Trophoblast cell (in vitro differentiated cells and primary cell): Measurements from ENCODE around the gene MACROD2.

Experiments
- DNase-seq, 2 donors: peaks; one replicate each; pipeline ENCODE4 v3.0.0-alpha.2; 2016
- H2AFZ ChIP-seq: 2 replicates; pipeline ENCODE4 v1.6.1; 2013; ENCODE audit warnings: low read length, moderate library complexity, mild to moderate bottlenecking; ENCODE audit not compliant: insufficient read depth, poor library complexity
- H2AK5ac ChIP-seq: 2 replicates; pipeline ENCODE4 v1.6.1; 2013; ENCODE audit warnings: mild to moderate bottlenecking, low read length
- H2BK120ac ChIP-seq: 2 replicates; pipeline ENCODE4 v1.6.1; 2013; ENCODE audit warnings: low read length, mild to moderate bottlenecking, moderate library complexity; ENCODE audit not compliant: insufficient read depth, poor library complexity
- H2BK12ac ChIP-seq: 2 replicates; pipeline ENCODE4 v1.6.1; 2013; ENCODE audit warnings: mild to moderate bottlenecking, low read length, moderate library complexity
- H2BK5ac ChIP-seq: 2 replicates; pipeline ENCODE4 v1.6.1; 2013; ENCODE audit warnings: low read length, low read depth, moderate library complexity, mild to moderate bottlenecking; ENCODE audit not compliant: poor library complexity
- H3K14ac ChIP-seq: 2 replicates; pipeline ENCODE4 v1.6.1; 2013; ENCODE audit warnings: mild to moderate bottlenecking, low read length
- H3K18ac ChIP-seq: 2 replicates; pipeline ENCODE4 v1.6.1; 2013; ENCODE audit warnings: mild to moderate bottlenecking, low read length
- H3K23ac ChIP-seq: 2 replicates; pipeline ENCODE4 v1.6.1; 2013; ENCODE audit warnings: low read length
- H3K27ac ChIP-seq: 2 replicates; pipeline ENCODE4 v1.5.1; 2013; ENCODE audit warnings: low read depth, mild to moderate bottlenecking, inconsistent platforms, low read length, moderate library complexity
- H3K27me3 ChIP-seq: 2 replicates; pipeline ENCODE4 v1.6.1; 2013; ENCODE audit warnings: inconsistent platforms, mild to moderate bottlenecking, low read length, moderate library complexity; ENCODE audit not compliant: insufficient read depth
- H3K36me3 ChIP-seq, 2 experiments: 1 replicate in 1 of 2; 2 replicates in 1 of 2; pipeline ENCODE4 v1.6.1; 2013; ENCODE audit warnings: low read length in 2 of 2, mild to moderate bottlenecking in 2 of 2, moderate library complexity in 1 of 2; ENCODE audit not compliant: insufficient read depth in 2 of 2, control insufficient read depth in 1 of 2
- H3K4ac ChIP-seq: 2 replicates; pipeline ENCODE4 v1.6.1; 2013; ENCODE audit warnings: low read depth, mild to moderate bottlenecking, low read length, moderate library complexity
- H3K4me1 ChIP-seq, 2 experiments: 1 replicate in 1 of 2; 2 replicates in 1 of 2; pipeline ENCODE4 v1.6.1; 2013; ENCODE audit warnings: low read length in 2 of 2, mild to moderate bottlenecking in 2 of 2, moderate library complexity in 1 of 2; ENCODE audit not compliant: insufficient read depth in 2 of 2, control insufficient read depth in 1 of 2
- H3K4me2 ChIP-seq: 2 replicates; pipeline ENCODE4 v1.6.1; 2013; ENCODE audit warnings: inconsistent platforms, mild to moderate bottlenecking, low read length, moderate library complexity
- H3K4me3 ChIP-seq: 2 replicates; pipeline ENCODE4 v1.5.1; 2013; ENCODE audit warnings: mild to moderate bottlenecking, low read depth, low read length, inconsistent platforms
- H3K79me1 ChIP-seq: one replicate; pipeline ENCODE4 v1.6.1; 2013; ENCODE audit warnings: low read length
- H3K79me2 ChIP-seq: 2 replicates; pipeline ENCODE4 v1.6.1; 2013; ENCODE audit warnings: low read length, mild to moderate bottlenecking; ENCODE audit not compliant: control insufficient read depth, insufficient read depth, poor library complexity
- H3K9ac ChIP-seq: 2 replicates; pipeline ENCODE4 v1.6.1; 2013; ENCODE audit warnings: mild to moderate bottlenecking, low read length
- H3K9me3 ChIP-seq: 2 replicates; pipeline ENCODE4 v1.6.1; 2013; ENCODE audit warnings: low read depth, mild to moderate bottlenecking, control low read depth, inconsistent platforms, low read length; ENCODE audit not compliant: insufficient read depth
- H4K12ac ChIP-seq: 2 replicates; pipeline ENCODE4 v1.6.1; 2013; ENCODE audit warnings: low read depth, mild to moderate bottlenecking, low read length, moderate library complexity
- H4K8ac ChIP-seq: 2 replicates; pipeline ENCODE4 v1.6.1; 2013; ENCODE audit warnings: low read depth, mild to moderate bottlenecking, low read length, moderate library complexity
- H4K91ac ChIP-seq: one replicate; pipeline ENCODE4 v1.6.1; 2013; ENCODE audit warnings: low read depth, mild to moderate bottlenecking, low read length, moderate library complexity
- WGBS: extraction: QIAGEN DNeasy Blood & Tissue Kit; methylation state at CpG from one replicate; pipeline ENCODE4 v1.1.7; 2013; ENCODE audit warnings: missing lambda C conversion rate; ENCODE audit not compliant: insufficient read length, insufficient coverage; ENCODE audit errors: extremely low coverage; 5-methylcytosine and 5-hydroxymethylcytosine counted together

Gene MACROD2

DNA sequence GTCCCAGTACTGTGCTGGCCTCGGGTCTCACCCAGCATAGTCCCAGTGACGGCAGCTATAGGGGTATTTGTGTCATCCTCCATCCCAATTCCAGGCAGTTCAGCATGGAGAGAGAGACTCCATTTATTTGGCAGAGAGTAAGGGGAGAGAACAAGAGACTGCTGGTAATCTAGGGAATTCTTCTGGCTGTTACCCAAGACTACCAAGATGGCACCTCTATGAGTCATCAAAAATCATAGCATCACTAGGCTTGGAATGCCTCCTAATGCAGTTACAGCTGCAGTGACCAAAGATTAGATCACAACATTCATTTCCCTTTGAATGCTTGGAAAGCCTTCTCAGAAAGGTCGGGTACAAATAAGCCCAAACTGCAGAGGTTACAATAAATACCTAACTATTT, 1002.5 kb downstream of the MACROD2 start:
- H3K4me2 ChIP-seq: no peak overlapping the region
- no peaks in the 10 kb centered on the region for H3K27me3 ChIP-seq
- H3K4me1 ChIP-seq: no peaks in the 10 kb centered on the region
- no peak overlapping the region for H2AFZ ChIP-seq
- H4K8ac ChIP-seq: no peak overlapping the region
- H3K4ac ChIP-seq: no peak overlapping the region
- no peak overlapping the region for H2BK5ac ChIP-seq
- H3K79me1 ChIP-seq: no peaks in the 10 kb centered on the region
- no peak overlapping the region for H2BK12ac ChIP-seq
- H3K18ac ChIP-seq: no peak overlapping the region
- H4K91ac ChIP-seq: no peak overlapping the region
- H2BK120ac ChIP-seq: no peak overlapping the region
- DNase-seq: peak; percentile 91 to 96
- H3K23ac ChIP-seq: no peak overlapping the region
- peaks cover 3% of the 10 kb centered on the region for H3K9me3 ChIP-seq
- no peak overlapping the region for H3K4me3 ChIP-seq
- H3K14ac ChIP-seq: no peak overlapping the region
- H4K12ac ChIP-seq: no peak overlapping the region
- no peak overlapping the region for H2AK5ac ChIP-seq
- H3K9ac ChIP-seq: no peak overlapping the region
- WGBS: no CpG with 5 or more reads among the region's 3 CpGs
- no peaks in the 10 kb centered on the region for H3K79me2 ChIP-seq
- H3K27ac ChIP-seq: no peak overlapping the region
- H3K36me3 ChIP-seq: no peaks in the 10 kb centered on the region

DNA sequence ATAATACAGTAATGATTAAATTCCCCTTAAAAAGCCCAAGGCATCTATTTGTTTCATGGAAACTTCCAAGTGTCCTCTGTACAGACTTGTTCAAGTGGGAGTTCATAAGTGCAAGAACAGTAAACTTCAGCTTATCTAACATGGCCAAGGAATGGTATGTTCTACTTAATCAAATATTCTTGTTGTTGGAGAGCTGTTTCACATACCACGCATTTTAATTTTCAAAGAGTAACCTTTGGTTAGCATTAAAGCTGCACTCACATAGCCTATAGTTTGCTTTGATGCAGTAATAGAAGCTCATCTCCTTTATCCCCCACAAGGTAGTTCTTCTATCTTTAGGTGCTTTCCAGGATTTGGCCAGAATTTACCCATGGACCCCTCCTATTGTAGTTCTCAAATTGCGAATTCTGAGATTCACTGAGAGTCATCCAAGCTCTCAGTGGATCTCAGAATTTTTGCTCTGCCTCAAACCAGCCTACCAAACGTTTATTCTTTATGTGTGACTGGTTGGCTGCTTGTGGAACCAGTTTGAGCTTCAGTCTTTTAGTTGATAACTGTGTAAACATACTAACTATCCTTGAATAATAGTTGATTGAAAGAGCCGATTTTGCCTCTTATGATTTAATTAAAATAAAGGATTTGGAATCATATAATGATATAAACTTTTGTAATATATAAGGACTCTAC, 1010.1 kb downstream of the MACROD2 start:
- no peak overlapping the region for H2AFZ ChIP-seq
- H3K79me2 ChIP-seq: no peaks in the 10 kb centered on the region
- no peak overlapping the region for H4K12ac ChIP-seq
- no peaks in the 10 kb centered on the region for H3K27me3 ChIP-seq
- no peak overlapping the region for H3K23ac ChIP-seq
- no CpG with 5 or more reads among the region's 4 CpGs for WGBS
- no peak overlapping the region for H4K91ac ChIP-seq
- H3K14ac ChIP-seq: no peak overlapping the region
- H2BK5ac ChIP-seq: no peak overlapping the region
- no peak overlapping the region for H3K4me3 ChIP-seq
- H2BK12ac ChIP-seq: no peak overlapping the region
- no peaks in the 10 kb centered on the region for H3K4me1 ChIP-seq
- H4K8ac ChIP-seq: no peak overlapping the region
- H3K9ac ChIP-seq: no peak overlapping the region
- no peaks in the 10 kb centered on the region for H3K79me1 ChIP-seq
- DNase-seq: peak in 1 of 2 donors; percentile 3
- no peak overlapping the region for H3K27ac ChIP-seq
- H3K9me3 ChIP-seq: no peaks in the 10 kb centered on the region
- no peaks in the 10 kb centered on the region for H3K36me3 ChIP-seq
- no peak overlapping the region for H3K18ac ChIP-seq
- H3K4me2 ChIP-seq: no peak overlapping the region
- H2AK5ac ChIP-seq: no peak overlapping the region
- no peak overlapping the region for H3K4ac ChIP-seq
- no peak overlapping the region for H2BK120ac ChIP-seq

DNA sequence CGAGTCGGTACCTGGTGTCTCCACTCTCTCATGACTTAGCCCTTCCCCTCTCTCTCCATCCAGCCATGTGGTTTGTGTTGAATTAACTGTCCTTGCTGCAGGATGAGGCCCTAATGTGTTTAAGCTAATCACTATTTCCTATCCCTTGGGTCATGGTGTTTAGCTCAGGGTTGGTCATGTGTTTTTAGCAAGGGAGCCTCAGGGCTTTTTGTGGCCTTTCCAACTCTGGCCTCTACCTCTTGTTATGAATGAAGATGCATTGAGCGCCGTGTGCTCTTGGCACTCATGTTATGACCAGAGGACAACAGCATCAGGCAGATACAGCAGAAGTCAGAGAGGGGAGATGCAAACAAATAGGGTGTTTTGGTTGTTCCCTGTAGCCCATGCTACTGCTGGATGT, 1016.3 kb downstream of the MACROD2 start:
- Histone ChIP-seq H4K91ac (no peak overlapping the region), H4K12ac (no peak overlapping the region), H3K79me1 (no peaks in the 10 kb centered on the region), H2AFZ (no peak overlapping the region), H3K36me3 (no peaks in the 10 kb centered on the region), H3K23ac (no peak overlapping the region), H3K79me2 (no peaks in the 10 kb centered on the region), H4K8ac (no peak overlapping the region), H3K18ac (no peak overlapping the region), H3K27ac (no peak overlapping the region), H3K4me2 (no peak overlapping the region), H3K9me3 (no peaks in the 10 kb centered on the region), H3K4me1 (no peaks in the 10 kb centered on the region), H3K27me3 (no peaks in the 10 kb centered on the region), H2BK120ac (no peak overlapping the region), H2BK12ac (no peak overlapping the region), H3K9ac (no peak overlapping the region), H3K14ac (no peak overlapping the region), H3K4me3 (no peak overlapping the region), H2BK5ac (no peak overlapping the region), H2AK5ac (no peak overlapping the region), H3K4ac (no peak overlapping the region)
- no CpG with 5 or more reads among the region's 4 CpGs for WGBS
- no peak for DNase-seq

DNA sequence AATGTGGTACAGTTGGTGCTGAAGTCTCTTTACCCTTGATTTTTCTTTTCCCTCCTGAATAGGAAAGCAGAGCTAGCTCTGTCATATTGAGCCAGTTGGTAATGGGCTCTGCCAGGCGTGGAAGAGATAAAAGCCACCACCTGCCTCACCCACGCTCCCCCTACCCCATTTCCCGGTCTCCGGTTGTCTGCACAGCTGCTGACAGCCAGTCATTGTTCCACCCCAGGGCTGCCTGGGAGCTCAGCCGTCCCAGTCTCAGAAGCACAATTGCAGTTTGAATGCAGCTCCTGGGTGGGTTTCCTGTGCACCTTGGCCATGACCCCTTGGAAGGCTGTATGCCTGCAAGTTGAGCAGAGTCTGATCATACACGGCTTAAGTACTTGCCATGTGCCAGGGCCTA, 1017.2 kb downstream of the MACROD2 start:
- Histone ChIP-seq H3K9me3 (peaks cover under 1% of the 10 kb centered on the region), H2BK120ac (no peak overlapping the region), H2AFZ (no peak overlapping the region), H4K91ac (no peak overlapping the region), H3K79me1 (no peaks in the 10 kb centered on the region), H2BK12ac (no peak overlapping the region), H3K36me3 (no peaks in the 10 kb centered on the region), H3K9ac (no peak overlapping the region), H4K8ac (no peak overlapping the region), H2BK5ac (no peak overlapping the region), H3K27me3 (no peaks in the 10 kb centered on the region), H2AK5ac (no peak overlapping the region), H3K23ac (no peak overlapping the region), H3K4ac (no peak overlapping the region), H3K27ac (no peak overlapping the region), H3K4me2 (no peak overlapping the region), H3K4me1 (no peaks in the 10 kb centered on the region), H3K14ac (no peak overlapping the region), H3K79me2 (no peaks in the 10 kb centered on the region), H4K12ac (no peak overlapping the region), H3K18ac (no peak overlapping the region), H3K4me3 (no peak overlapping the region)
- no peak for DNase-seq
- WGBS: no CpG with 5 or more reads among the region's 6 CpGs
